Stimulated activated CD4-positive, alpha-beta T cell treated with anti-CD3 and anti-CD28 coated beads, Interleukin-15, amount 100 ng/mL, for 24 hours (primary cell): Measurements from ENCODE around the gene LRIT3.

Experiments used
- DNase-seq: peaks from one replicate; pipeline ENCODE4 v3.0.0-alpha.2; 2020

The LRIT3 gene

GRCh38 chr4:109912706-109913595, 65.0 kb downstream of the LRIT3 start, which contains the start of gene EGF:
EGF (plus strand) TSS chr4:109912883; CDS start chr4:109913336, 453 bp downstream.
- no peak for DNase-seq

GRCh38 chr4:109913596-109914241, 65.8 kb downstream of the LRIT3 start:
- no peak for DNase-seq

GRCh38 chr4:109914322-109914721, 66.4 kb downstream of the LRIT3 start:
- no peak for DNase-seq

- no peak for DNase-seq
Observed at GRCh38 chr4:109915385-109916026, 67.6 kb downstream of the LRIT3 start.

GRCh38 chr4:109916027-109916409, 68.1 kb downstream of the LRIT3 start:
- no peak for DNase-seq

- DNase-seq, result no peak
Observed at GRCh38 chr4:109921384-109921808, 73.5 kb downstream of the LRIT3 start.
